ENCODE measurements around the gene CPVL.

- TF ChIP-seq CTCF (conservative IDR thresholded peaks at IDR 0.05; ENCODE audit: low read length) (no peak), EZH2phosphoT487 (IDR thresholded peaks at IDR 0.05; ENCODE audit: borderline replicate concordance, low read depth, low read length) (no peak)
Observed at GRCh38 chr7:29120955-29121354, 25.4 kb downstream of the CPVL start.
